Central memory CD8-positive, alpha-beta T cell (primary cell): ENCODE data around the gene SH2D4B.

ENCODE experiments used
- ATAC-seq: fragments of 150-1000 bp; cut with Tn5 transposase; replicated peaks from 2 replicates; pipeline ENCODE4 v1.10.0; 2022; ENCODE audit warnings: mild to moderate bottlenecking, moderate FRiP score, moderate number of reproducible peaks; ENCODE audit not compliant: poor library complexity, severe bottlenecking; ENCODE audit errors: extremely low read depth
- DNase-seq, 2 donors: peaks; one replicate each; pipeline ENCODE4 v3.0.0; 2021; ENCODE audit warnings: low spot score in 2 of 2
- H3K27ac Mint-ChIP-seq: one replicate; pipeline ENCODE4 v1.8.0; 2022; ENCODE audit warnings: low read depth, mild to moderate bottlenecking, moderate library complexity, mixed read lengths
- H3K27me3 Mint-ChIP-seq: one replicate; pipeline ENCODE4 v1.8.0; 2022; ENCODE audit warnings: mixed read lengths
- H3K36me3 Mint-ChIP-seq: one replicate; pipeline ENCODE4 v1.8.0; 2022; ENCODE audit warnings: mild to moderate bottlenecking, moderate library complexity, mixed read lengths; ENCODE audit not compliant: insufficient read depth
- H3K4me1 Mint-ChIP-seq: one replicate; pipeline ENCODE4 v1.8.0; 2022; ENCODE audit warnings: mixed read lengths
- H3K4me3 Mint-ChIP-seq: one replicate; pipeline ENCODE4 v1.8.0; 2022; ENCODE audit warnings: mild to moderate bottlenecking, moderate library complexity, mixed read lengths
- H3K9me3 Mint-ChIP-seq: one replicate; pipeline ENCODE4 v1.8.0; 2022; ENCODE audit warnings: mixed read lengths

The SH2D4B gene

GRCh38 chr10:80498833-80499741 is 38.6 kb upstream of the SH2D4B start:
- Mint-ChIP-seq H3K4me3 (peak overlapping the region; percentile 58), H3K9me3 (peaks cover 7% of the 10 kb centered on the region), H3K36me3 (peaks cover 19% of the 10 kb centered on the region), H3K4me1 (peaks cover 98% of the 10 kb centered on the region), H3K27ac (peak overlapping the region; percentile 94), H3K27me3 (no peaks in the 10 kb centered on the region)
- DNase-seq (no peak), ATAC-seq (peak; percentile 48)

- no peak for DNase-seq
- H3K27me3 Mint-ChIP-seq, result no peaks in the 10 kb centered on the region
- ATAC-seq, result no peak
- peaks cover 7% of the 10 kb centered on the region for H3K9me3 Mint-ChIP-seq
- H3K27ac Mint-ChIP-seq, result peak overlapping the region; percentile 94
- H3K4me3 Mint-ChIP-seq, result peak overlapping the region; percentile 58
- peaks cover 20% of the 10 kb centered on the region for H3K36me3 Mint-ChIP-seq
- peaks cover 98% of the 10 kb centered on the region for H3K4me1 Mint-ChIP-seq
Observed at GRCh38 chr10:80500572-80501380, 36.9 kb upstream of the SH2D4B start.

GRCh38 chr10:80501381-80501912 is 36.3 kb upstream of the SH2D4B start:
- DNase-seq (no peak), ATAC-seq (no peak)
- Mint-ChIP-seq H3K27ac (peak overlapping the region; percentile 94), H3K27me3 (no peaks in the 10 kb centered on the region), H3K9me3 (peaks cover 5% of the 10 kb centered on the region), H3K36me3 (peaks cover 18% of the 10 kb centered on the region), H3K4me1 (peaks cover 92% of the 10 kb centered on the region), H3K4me3 (peak overlapping the region; percentile 40)

- no peaks in the 10 kb centered on the region for H3K27me3 Mint-ChIP-seq
- peaks cover 87% of the 10 kb centered on the region for H3K4me1 Mint-ChIP-seq
- peaks cover 12% of the 10 kb centered on the region for H3K36me3 Mint-ChIP-seq
- H3K27ac Mint-ChIP-seq, result peak overlapping the region; percentile 94
- no peaks in the 10 kb centered on the region for H3K9me3 Mint-ChIP-seq
- DNase-seq (no peak), ATAC-seq (no peak)
- peak overlapping the region; percentile 40 for H3K4me3 Mint-ChIP-seq
Observed at GRCh38 chr10:80501913-80502521, 35.7 kb upstream of the SH2D4B start.

- H3K9me3 Mint-ChIP-seq, result no peaks in the 10 kb centered on the region
- peaks cover 14% of the 10 kb centered on the region for H3K36me3 Mint-ChIP-seq
- H3K4me1 Mint-ChIP-seq, result peaks cover 78% of the 10 kb centered on the region
- DNase-seq, result no peak
- ATAC-seq, result no peak
- H3K4me3 Mint-ChIP-seq, result peak overlapping the region; percentile 40
- H3K27ac Mint-ChIP-seq, result peak overlapping the region; percentile 94
- no peaks in the 10 kb centered on the region for H3K27me3 Mint-ChIP-seq
Observed at GRCh38 chr10:80502621-80503583, 34.8 kb upstream of the SH2D4B start.

GRCh38 chr10:80503584-80504157 is 34.0 kb upstream of the SH2D4B start:
- Mint-ChIP-seq H3K36me3 (peaks cover 20% of the 10 kb centered on the region), H3K27ac (peak overlapping the region; percentile 94), H3K9me3 (no peaks in the 10 kb centered on the region), H3K4me1 (peaks cover 70% of the 10 kb centered on the region), H3K27me3 (no peaks in the 10 kb centered on the region), H3K4me3 (peak overlapping the region; percentile 12)
- DNase-seq, result no peak
- ATAC-seq, result no peak

GRCh38 chr10:80504158-80504811 is 33.4 kb upstream of the SH2D4B start:
- H3K9me3 Mint-ChIP-seq, result no peaks in the 10 kb centered on the region

GRCh38 chr10:80504897-80505465 is 32.7 kb upstream of the SH2D4B start:
- H3K36me3 Mint-ChIP-seq, result peaks cover 22% of the 10 kb centered on the region
- DNase-seq (no peak), ATAC-seq (peak; percentile 4)
- H3K27ac Mint-ChIP-seq, result peak overlapping the region; percentile 94
- H3K4me3 Mint-ChIP-seq, result peak overlapping the region; percentile 12
- H3K9me3 Mint-ChIP-seq, result no peaks in the 10 kb centered on the region
- H3K4me1 Mint-ChIP-seq, result peaks cover 63% of the 10 kb centered on the region
- H3K27me3 Mint-ChIP-seq, result no peaks in the 10 kb centered on the region

More at GRCh38 chr10:80504158-80504811, 33.4 kb upstream of the SH2D4B start:
- Mint-ChIP-seq H3K27me3 (no peaks in the 10 kb centered on the region), H3K36me3 (peaks cover 20% of the 10 kb centered on the region), H3K27ac (peak overlapping the region; percentile 94), H3K4me1 (peaks cover 64% of the 10 kb centered on the region), H3K4me3 (peak overlapping the region; percentile 12)
- DNase-seq (no peak), ATAC-seq (no peak)

- Mint-ChIP-seq H3K9me3 (no peaks in the 10 kb centered on the region), H3K27me3 (no peaks in the 10 kb centered on the region), H3K27ac (no peak overlapping the region), H3K36me3 (peaks cover 27% of the 10 kb centered on the region), H3K4me3 (no peak overlapping the region), H3K4me1 (peaks cover 59% of the 10 kb centered on the region)
- ATAC-seq (no peak), DNase-seq (no peak)
Observed at GRCh38 chr10:80506189-80506575, 31.5 kb upstream of the SH2D4B start.

GRCh38 chr10:80506836-80507487 is 30.7 kb upstream of the SH2D4B start:
- Mint-ChIP-seq H3K4me1 (peaks cover 59% of the 10 kb centered on the region), H3K36me3 (peaks cover 33% of the 10 kb centered on the region)

More at GRCh38 chr10:80506836-80507487, 30.7 kb upstream of the SH2D4B start:
- DNase-seq, result no peak
- no peak overlapping the region for H3K4me3 Mint-ChIP-seq
- no peaks in the 10 kb centered on the region for H3K9me3 Mint-ChIP-seq
- no peaks in the 10 kb centered on the region for H3K27me3 Mint-ChIP-seq
- ATAC-seq, result no peak
- H3K27ac Mint-ChIP-seq, result no peak overlapping the region
